Stimulated activated naive CD4-positive, alpha-beta T cell (primary cell): ENCODE measurements around the gene ZCCHC8.
A peak's percentile ranks its signal among the peaks of the same experiment; 100 is the strongest.
"Not testable (repeated sequence)": the region's sequence is repeated elsewhere in the genome, so short reads cannot be mapped to it uniquely, and the experiment has no call there.

Experiments used
- DNase-seq, 6 experiments: peaks; one replicate each; lab custom pipeline; 2025; lab: John Stamatoyannopoulos, UW

ZCCHC8 gene

GRCh38 chr12:122471324-122472226, 29.2 kb downstream of the ZCCHC8 start:
- peak in 3 of 6 experiments; percentile 25 to 70 (median 68) for DNase-seq

DNA sequence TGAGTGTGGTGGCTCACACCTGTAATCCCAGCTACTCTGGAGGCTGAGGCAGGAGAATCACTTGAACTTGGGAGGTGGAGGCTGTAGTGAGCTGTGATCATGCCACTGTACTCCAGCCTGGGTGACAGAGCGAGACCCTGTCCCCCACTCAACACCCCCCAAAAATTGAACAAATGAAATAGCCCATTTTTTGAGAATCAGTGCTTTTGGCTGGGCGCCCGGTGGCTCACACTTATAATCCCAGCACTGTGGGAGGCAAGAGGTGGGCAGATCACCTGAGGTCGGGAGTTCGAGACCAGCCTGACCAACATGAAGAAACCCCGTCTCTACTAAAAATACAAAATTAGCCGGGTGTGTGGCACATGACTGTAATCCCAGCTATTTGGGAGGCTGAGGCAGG, 30.2 kb downstream of the ZCCHC8 start:
- not testable (repeated sequence) for DNase-seq

- not testable (repeated sequence) for DNase-seq
Observed at GRCh38 chr12:122469856-122470255, 30.9 kb downstream of the ZCCHC8 start.

DNA sequence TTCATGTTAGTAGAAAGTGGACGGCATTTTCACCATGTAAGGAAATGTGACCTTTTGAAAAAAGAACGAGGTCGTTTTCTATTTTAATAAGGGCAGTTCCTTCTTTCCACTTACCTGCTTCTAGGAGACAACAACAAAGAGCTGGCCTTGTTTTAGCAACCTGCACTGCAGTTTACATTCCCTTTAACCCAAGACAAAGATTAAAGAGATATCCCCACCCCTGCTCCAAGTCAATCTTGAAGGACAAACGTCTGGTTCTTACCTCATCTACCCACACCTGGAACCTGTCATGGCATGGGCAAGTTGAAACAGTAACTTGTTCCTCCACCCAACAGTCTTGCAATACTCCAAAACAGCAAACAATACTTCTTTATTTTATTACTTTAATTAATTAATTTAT, 32.7 kb downstream of the ZCCHC8 start:
- DNase-seq = no peak

DNA sequence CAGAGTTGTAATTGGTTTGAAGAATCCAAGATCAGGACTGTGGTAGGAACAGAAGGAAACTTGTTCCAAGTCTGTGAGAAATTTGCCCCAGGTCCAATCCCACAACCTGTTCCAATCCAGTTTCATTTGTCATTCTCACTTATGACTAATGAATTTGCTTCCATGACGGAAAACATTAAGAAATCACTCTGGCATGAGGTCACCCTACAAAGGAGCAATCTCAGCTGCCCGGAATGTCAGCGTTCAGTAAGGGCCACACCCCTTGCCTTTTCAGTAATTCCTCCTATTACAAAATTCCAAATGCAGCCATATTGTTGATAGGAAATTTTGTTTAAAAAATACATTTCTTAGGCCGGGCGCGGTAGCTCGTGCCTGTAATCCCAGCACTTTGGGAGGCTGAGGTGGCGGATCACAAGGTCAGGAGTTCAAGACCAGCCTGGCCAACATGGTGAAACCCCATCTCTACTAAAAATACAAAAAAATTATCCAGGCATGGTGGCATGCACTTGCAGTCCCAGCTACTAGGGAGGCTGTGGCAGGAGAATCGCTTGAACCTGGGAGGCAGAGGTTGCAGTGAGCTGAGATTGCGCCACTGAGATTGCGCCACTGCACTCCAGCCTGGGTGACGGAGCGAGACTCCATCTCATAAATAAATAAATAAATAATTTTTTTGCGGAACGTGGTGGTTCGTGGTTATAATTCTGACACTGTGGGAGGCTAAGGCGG, 36.3 kb downstream of the ZCCHC8 start:
- not testable (repeated sequence) for DNase-seq

DNA sequence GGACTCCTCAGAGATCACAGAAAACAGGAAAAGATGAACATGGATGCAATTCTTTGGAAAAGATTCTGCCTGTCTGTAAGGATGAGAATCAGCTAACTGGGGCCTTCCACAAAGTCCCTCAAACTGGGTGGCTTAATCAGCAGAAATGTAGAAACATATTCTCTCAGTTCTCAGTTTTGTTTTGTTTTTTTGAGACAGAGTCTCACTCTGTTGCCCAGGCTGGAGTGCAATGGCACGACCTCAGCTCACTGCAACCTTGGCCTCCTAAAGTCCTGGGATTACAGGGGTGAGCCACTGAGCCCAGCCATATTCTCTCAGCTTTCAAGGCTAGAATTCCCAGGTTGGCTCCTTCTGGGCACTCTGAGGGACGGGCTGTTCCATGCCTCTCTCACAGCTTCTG, 40.1 kb downstream of the ZCCHC8 start:
- no peak for DNase-seq

GRCh38 chr12:122460061-122460460, 40.7 kb downstream of the ZCCHC8 start:
- no peak for DNase-seq

DNA sequence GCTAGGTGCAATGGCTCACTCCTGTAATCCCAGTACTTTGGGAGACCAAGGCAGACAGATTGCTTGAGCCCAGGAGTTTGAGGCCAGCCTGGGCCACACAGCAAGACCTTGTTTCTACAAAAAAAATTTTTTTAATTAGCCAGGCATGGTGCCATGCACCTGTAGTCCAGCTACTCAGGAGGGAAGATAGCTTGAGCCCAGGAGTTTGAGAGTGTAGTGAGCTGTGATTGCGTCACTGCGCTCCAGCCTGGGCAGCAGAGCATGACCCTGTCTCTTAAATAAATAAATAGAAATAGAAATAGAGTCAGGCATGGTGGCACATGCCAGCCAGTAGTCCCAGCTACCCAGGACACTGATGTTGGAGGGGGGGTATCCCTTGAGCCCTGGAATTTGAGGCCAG, 41.5 kb downstream of the ZCCHC8 start:
- DNase-seq = no peak

DNA sequence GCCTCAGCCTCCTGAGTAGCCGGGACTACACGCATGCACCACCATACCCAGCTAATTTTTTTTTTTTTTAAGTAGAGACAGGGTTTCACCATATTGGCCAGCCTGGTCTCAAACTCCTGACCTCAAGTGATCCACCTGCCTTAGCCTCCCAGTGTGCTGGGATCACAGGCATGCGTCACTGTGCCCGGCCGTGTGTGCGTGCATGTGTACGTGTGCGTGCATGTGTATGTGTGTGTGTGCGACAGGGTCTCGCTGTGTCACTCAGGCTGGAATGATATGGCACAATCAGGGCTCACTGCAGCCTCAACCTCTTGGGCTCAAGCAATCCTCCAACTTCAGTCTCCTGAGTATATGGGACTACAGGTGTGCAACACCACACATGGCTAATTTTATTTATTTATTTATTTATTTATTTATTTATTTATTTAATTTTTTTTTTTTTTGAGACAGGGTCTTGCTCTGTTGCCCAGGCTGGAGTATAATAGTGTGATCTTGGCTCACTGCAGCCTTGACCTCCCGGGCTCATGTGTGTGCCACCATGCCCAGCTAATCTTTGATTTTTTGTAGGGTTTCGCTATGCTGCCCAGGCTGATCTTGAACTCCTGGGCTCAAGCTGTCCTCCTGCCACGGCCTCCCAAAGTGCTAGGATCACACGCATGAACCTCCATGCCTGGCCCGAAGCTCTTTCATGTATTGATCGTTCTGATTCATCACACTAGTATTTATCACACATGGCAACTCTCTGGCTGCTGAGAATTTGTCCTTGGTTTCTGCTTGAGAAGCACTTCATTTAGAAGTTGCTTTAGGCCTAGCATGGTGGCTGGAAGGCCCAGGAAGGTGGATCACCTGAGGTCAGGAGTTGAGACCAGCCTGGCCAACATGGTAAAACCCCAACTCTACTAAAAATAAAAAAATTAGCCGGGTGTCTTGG, 42.4 kb downstream of the ZCCHC8 start:
- DNase-seq = no peak

DNA sequence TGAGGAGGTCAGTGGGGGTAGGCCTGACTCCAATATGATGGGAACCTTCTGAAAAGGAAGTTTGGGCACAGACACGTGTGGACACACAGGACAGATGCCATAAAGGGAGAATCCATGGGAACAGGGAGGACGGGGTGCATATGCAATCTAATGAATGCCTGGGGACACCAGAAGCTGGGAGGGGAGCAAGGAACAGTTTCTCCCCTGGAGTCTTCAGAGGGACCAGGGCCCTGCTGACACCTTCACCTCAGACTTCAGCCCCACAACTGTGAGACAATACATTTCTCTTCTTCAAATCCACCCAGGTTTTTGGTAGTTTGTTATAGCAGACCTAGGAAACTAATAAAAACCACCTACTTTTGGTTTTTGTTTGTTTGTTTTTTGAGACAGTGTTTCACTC, 43.1 kb downstream of the ZCCHC8 start:
- no peak for DNase-seq

DNA sequence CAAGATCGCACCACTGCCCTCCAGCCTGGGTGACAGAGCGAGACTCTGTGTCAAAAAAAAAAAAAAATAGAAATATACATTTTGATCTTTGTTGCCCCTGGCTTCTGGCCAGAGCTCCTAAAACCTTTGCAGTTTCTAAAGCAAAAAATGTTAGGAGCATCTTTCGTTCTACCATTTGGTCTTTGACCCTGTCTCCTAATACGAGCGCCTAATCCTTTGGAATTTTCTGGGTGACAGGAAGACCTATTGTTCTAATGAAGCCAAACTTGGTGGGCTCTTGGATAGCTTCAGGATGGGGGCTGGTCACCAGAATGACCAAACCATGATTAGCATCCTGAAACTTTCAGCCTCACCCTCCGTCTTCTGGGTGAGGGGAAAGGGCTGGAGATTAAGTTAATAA, 46.0 kb downstream of the ZCCHC8 start:
- DNase-seq = no peak

GRCh38 chr12:122454250-122454721, 46.4 kb downstream of the ZCCHC8 start:
- no peak for DNase-seq

DNA sequence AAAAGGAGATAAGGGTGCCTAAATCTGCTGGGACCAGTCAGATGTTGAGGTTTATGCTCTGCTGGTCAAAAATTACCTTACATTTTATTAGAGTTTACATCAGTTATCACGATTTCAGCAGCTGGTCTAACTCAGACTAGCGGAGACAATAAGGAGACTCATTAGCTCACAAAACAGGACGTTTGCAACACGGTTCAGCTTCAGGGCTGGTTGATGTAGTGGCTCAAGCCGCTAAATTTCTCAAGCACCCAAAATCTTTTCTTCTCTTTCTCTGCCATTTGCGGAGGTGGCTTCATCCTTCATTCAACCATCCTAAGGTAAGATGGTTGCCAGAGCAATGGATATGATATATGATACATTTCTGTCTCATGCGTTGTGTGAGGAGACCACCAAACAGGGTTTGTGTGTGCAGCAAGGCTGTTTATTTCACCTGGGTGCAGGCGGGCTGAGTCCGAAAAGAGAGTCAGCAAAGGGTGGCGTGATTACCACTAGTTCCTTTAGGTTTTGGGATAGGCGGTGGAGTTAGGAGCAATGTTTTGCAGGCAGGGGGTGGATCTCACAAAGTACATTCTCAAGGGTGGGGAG, 47.9 kb downstream of the ZCCHC8 start:
- DNase-seq = peak in 1 of 6 experiments; percentile 51

DNA sequence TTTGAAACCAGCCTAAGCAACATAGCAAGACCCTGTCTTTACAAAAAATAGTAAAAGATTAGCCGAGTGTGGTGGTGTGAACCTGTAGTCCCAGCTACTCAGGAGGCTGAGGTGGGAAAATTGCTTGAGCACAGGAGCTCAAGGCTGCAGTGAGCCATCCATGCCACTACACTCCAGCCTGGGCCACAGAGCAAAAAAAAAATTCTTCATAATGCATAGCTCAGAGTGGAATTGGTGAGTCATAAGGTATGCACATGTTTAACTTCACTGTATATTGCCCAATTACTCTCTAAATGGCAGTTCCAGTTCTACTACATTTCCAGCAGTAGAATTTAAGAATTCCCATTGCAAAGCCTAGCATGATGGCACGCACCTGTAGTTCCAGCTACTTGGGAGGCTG, 51.4 kb downstream of the ZCCHC8 start:
- no peak for DNase-seq

DNA sequence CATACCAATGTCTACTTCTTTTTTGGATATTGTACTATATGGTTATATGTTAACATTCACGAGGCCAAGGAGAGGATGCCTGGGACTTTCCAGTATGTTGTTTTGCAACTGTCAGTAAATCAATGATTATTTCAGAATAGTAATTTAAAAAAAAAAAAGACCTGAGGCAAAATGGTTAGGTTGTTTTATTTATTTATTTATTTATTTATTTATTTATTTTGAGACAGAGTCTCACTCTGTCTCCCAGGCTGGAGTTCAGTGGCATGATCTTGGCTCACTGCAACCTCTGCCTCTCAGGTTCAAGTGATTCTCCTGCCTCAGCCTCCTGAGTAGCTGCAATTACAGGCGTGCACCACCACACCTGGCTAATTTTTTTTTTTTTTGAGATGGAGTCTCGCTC, 52.9 kb downstream of the ZCCHC8 start:
- DNase-seq = not testable (repeated sequence)

- DNase-seq = not testable (repeated sequence)
Observed at GRCh38 chr12:122446390-122446789, 54.3 kb downstream of the ZCCHC8 start.

DNA sequence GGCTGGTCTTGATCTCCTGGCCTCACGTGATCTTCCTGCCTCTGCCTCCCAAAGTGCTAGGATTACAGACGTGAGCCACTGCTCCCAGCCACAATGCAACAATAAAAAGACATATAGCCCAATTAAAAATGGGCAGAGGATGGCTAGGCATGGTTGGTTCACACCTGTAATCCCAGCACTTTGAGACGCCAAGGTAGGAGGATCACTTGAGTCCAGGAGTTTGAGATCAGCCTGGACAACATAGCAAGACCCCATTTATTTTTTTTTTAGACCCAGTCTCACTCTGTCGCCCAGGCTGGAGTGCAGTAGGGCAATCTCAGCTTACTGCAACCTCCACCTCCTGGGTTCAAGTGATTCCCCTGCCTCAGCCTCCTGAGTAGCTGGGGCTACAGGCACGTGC, 56.7 kb downstream of the ZCCHC8 start:
- not testable (repeated sequence) for DNase-seq

DNA sequence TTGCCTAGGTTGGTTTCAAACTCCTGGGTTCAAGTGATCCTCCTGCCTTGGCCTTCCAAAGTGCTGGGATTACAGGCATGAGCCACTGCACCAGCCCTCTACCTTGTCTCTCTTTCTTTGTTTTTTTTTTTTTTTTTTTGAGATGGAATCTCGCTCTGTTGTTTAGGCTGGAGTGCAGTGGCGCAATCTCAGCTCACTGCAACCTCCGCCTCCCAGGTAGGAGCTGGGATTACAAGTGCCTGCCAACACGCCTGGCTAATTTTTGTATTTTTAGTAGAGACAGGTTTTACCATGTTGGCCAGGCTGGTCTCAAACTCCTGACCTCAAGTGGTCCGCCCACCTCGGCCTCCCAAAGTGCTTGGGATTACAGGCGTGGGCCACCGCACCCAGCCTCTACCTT, 61.9 kb downstream of the ZCCHC8 start:
- DNase-seq = not testable (repeated sequence)

DNA sequence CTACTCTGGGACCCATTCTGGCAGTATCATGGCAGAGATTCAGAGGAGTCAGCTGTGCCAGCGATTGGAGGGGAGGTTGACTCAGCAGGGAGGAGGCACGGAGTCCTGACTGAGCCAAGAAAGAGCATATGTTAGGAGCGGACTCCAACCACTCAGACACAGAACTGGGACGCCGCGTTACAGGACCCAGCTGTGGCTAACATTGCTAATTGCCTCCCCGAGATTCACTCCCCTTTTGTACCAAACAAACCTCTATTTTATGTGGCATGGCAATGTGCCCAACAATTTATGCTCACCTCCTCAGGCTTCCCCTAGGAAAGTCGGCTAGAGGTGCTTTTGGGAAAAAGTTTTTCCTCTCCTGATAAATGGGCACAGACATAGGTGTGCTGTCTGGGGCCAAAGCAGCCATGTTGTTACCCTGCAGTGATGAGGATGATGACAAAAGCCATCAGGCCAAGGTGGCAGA, 63.0 kb downstream of the ZCCHC8 start:
- DNase-seq = no peak

- DNase-seq = no peak
Observed at GRCh38 chr12:122435186-122435585, 65.5 kb downstream of the ZCCHC8 start.

DNA sequence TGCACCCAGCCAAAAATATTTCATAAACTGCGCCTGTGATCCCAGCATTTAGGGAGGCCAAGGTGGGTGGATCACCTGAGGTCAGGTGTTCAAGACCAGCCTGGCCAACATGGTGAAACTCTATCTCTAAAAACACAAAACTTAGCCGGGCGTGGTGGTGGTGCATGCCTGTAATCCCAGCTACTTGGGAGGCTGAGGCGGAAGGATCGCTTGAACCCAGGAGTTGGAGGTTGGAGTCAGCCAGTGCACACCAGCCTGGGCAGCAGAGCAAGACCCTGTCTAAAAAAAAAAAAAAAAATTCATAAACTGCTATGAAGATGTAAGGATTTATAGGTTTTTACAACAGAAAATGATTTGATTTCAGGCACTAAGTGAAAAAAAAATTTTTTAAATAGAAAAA, 71.7 kb downstream of the ZCCHC8 start:
- DNase-seq = not testable (repeated sequence)
